Testis (tissue), 2 donors: ENCODE results near the gene TWIST2.

ENCODE experiments used
- CTCF ChIP-seq, 3 experiments: fragments of 450-650 bp in 2 of 3; fragments of 200-600 bp in 1 of 3; sonication (generic) in 1 of 3; IDR thresholded peaks; one replicate each; pipeline ENCODE4 v1.5.1; 2016 to 2019; ENCODE audit warnings: antibody characterized with exemption in 3 of 3, mild to moderate bottlenecking in 2 of 3, moderate library complexity in 1 of 3
- POLR2A ChIP-seq: fragments of 450-650 bp; IDR thresholded peaks from one replicate; pipeline ENCODE4 v1.6.1; 2017; ENCODE audit warnings: antibody characterized with exemption, mild to moderate bottlenecking, moderate library complexity

DNA sequence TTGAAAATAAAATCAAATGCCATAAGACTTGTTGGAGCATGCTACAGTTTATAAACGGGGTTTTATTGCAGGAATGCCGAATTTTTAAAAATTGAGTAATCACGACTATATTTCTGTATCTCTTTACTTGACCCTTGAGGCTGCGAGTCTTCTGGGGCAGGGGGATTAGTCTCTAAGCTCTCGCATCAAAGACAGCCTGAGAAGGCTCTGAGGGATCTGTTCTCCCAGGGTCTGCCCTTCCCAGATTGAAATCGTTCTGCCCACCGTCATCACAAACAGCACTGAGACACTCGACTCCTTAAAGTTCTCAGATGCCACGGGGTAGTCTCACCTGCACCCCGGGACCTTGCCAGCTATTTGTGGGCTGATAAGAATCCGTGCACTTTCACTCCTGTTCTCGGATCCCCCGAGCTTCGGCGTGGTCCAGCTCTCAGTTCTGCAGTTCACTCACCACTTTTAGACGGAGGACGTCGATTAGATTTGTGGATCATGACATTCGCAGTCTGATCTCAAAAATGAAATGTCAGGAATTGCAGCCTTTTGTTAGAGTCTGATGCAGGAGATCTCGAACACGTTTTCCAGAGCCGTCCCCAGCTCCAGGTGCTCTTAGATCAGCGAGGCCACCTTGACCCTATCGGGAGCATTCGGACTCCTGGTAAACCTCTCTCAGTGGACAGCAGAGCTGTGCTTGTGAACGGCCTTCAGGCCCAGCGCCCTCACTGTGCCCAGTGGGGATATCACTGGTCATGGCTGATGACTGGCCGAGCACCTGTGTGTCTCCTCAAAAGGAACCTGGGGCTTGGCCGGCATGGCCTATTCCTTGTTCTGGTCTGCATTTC lies 43.0 kb downstream of the TWIST2 start:
- TF ChIP-seq CTCF (IDR thresholded peaks at IDR 0.05) (no peak), POLR2A (no peak)
